DOHH2 (cell line): ENCODE data around the gene AP4B1.

ENCODE experiments used
- H3F3A ChIP-seq: fragments of 200-600 bp; sonication (generic), shearing (Covaris generic); 2 replicates; pipeline ENCODE4 v1.6.0; 2016; ENCODE audit warnings: antibody characterized with exemption, mild to moderate bottlenecking; ENCODE audit not compliant: control insufficient read depth, insufficient read depth
- H3K27ac ChIP-seq: fragments of 200-600 bp; sonication (generic); 2 replicates; pipeline ENCODE4 v1.5.1; 2014; ENCODE audit warnings: low read depth, mild to moderate bottlenecking, low read length, moderate library complexity
- H3K27me3 ChIP-seq: fragments of 200-600 bp; sonication (generic); 2 replicates; pipeline ENCODE4 v1.6.1; 2014; ENCODE audit warnings: mild to moderate bottlenecking, low read length, mixed read lengths; ENCODE audit not compliant: control insufficient read depth
- H3K36me3 ChIP-seq: fragments of 200-600 bp; sonication (generic); 2 replicates; pipeline ENCODE4 v1.6.1; 2014; ENCODE audit warnings: mild to moderate bottlenecking, low read length, moderate library complexity, mixed read lengths; ENCODE audit not compliant: control insufficient read depth
- H3K4me1 ChIP-seq: fragments of 200-600 bp; sonication (generic); 2 replicates; pipeline ENCODE4 v1.6.1; 2014; ENCODE audit warnings: mild to moderate bottlenecking, low read length, mixed read lengths; ENCODE audit not compliant: control insufficient read depth
- H3K4me2 ChIP-seq: fragments of 200-600 bp; sonication (generic); 2 replicates; pipeline ENCODE4 v1.6.0; 2014; ENCODE audit warnings: mild to moderate bottlenecking, low read length, moderate library complexity
- H3K4me3 ChIP-seq: fragments of 200-600 bp; sonication (generic); 2 replicates; pipeline ENCODE4 v1.5.1; 2014; ENCODE audit warnings: mild to moderate bottlenecking, low read length, mixed read lengths
- H3K79me2 ChIP-seq: fragments of 200-600 bp; sonication (generic); 2 replicates; pipeline ENCODE4 v1.6.1; 2014; ENCODE audit warnings: mild to moderate bottlenecking, low read length, mixed read lengths; ENCODE audit not compliant: control insufficient read depth
- H3K9me2 ChIP-seq: fragments of 200-600 bp; sonication (generic); replicated peaks from 2 replicates; pipeline ENCODE4 v1.6.1; 2014; ENCODE audit warnings: mild to moderate bottlenecking, low read length, mixed read lengths; ENCODE audit not compliant: control insufficient read depth
- H3K9me3 ChIP-seq: fragments of 200-600 bp; sonication (generic); 2 replicates; pipeline ENCODE4 v1.6.1; 2014; ENCODE audit warnings: antibody characterized with exemption, low read length, mixed read lengths; ENCODE audit not compliant: control insufficient read depth, insufficient read depth
- H4K20me1 ChIP-seq: fragments of 200-600 bp; sonication (generic); 2 replicates; pipeline ENCODE4 v1.6.0; 2014; ENCODE audit warnings: low read depth, mild to moderate bottlenecking, antibody characterized with exemption, low read length, moderate library complexity; ENCODE audit not compliant: control insufficient read depth, insufficient read depth
- CTCF ChIP-seq: fragments of 200-600 bp; sonication (generic); IDR thresholded peaks from one replicate; pipeline ENCODE4 v1.5.1; 2014; ENCODE audit warnings: antibody characterized with exemption, mild to moderate bottlenecking, low read depth, low read length; ENCODE audit not compliant: poor library complexity, severe bottlenecking
- EZH2phosphoT487 ChIP-seq: fragments of 200-600 bp; sonication (generic); IDR thresholded peaks from 2 replicates; pipeline ENCODE4 v1.6.1; 2017; ENCODE audit warnings: borderline replicate concordance, mild to moderate bottlenecking, antibody characterized with exemption, low read length, moderate library complexity, mixed read lengths

Gene AP4B1

GRCh38 chr1:113898241-113898814 lies 6.3 kb downstream of the AP4B1 start:
- peaks cover 12% of the 10 kb centered on the region for H3K4me1 ChIP-seq
- peaks cover 93% of the 10 kb centered on the region for H3K36me3 ChIP-seq
- no peak overlapping the region for H3K4me2 ChIP-seq

GRCh38 chr1:113895961-113896360 lies 8.6 kb downstream of the AP4B1 start:
- H3K79me2 ChIP-seq, result no peaks in the 10 kb centered on the region
- peaks cover 70% of the 10 kb centered on the region for H3K36me3 ChIP-seq
- no peak overlapping the region for H3K4me2 ChIP-seq
- no peaks in the 10 kb centered on the region for H3K9me2 ChIP-seq
- no peaks in the 10 kb centered on the region; the same call in 1 of the 2 replicates for H3F3A ChIP-seq
- no peak overlapping the region for H3K4me3 ChIP-seq
- no peaks in the 10 kb centered on the region for H4K20me1 ChIP-seq
- no peaks in the 10 kb centered on the region for H3K27me3 ChIP-seq
- H3K9me3 ChIP-seq, result no peaks in the 10 kb centered on the region
- TF ChIP-seq EZH2phosphoT487 (no peak), CTCF (no peak)
- H3K4me1 ChIP-seq, result peaks cover under 1% of the 10 kb centered on the region; the same call in 1 of the 2 replicates
- no peak overlapping the region for H3K27ac ChIP-seq

More at GRCh38 chr1:113898241-113898814, 6.3 kb downstream of the AP4B1 start:
- H4K20me1 ChIP-seq, result no peaks in the 10 kb centered on the region
- H3K4me3 ChIP-seq, result no peak overlapping the region
- H3K9me3 ChIP-seq, result no peaks in the 10 kb centered on the region
- H3K27ac ChIP-seq, result no peak overlapping the region
- H3K27me3 ChIP-seq, result no peaks in the 10 kb centered on the region
- H3K9me2 ChIP-seq, result no peaks in the 10 kb centered on the region
- H3K79me2 ChIP-seq, result peaks cover 22% of the 10 kb centered on the region
- H3F3A ChIP-seq, result no peaks in the 10 kb centered on the region; the same call in 1 of the 2 replicates
- TF ChIP-seq EZH2phosphoT487 (no peak), CTCF (no peak)

GRCh38 chr1:113895098-113895497 lies 9.5 kb downstream of the AP4B1 start:
- no peak overlapping the region for H3K4me3 ChIP-seq
- H3K4me1 ChIP-seq, result peaks cover 3% of the 10 kb centered on the region; the same call in 1 of the 2 replicates
- no peaks in the 10 kb centered on the region for H3K9me2 ChIP-seq
- H3K27ac ChIP-seq, result no peak overlapping the region
- no peak for TF ChIP-seq CTCF
- TF ChIP-seq EZH2phosphoT487, result no peak
- H3K79me2 ChIP-seq, result no peaks in the 10 kb centered on the region
- no peak overlapping the region for H3K4me2 ChIP-seq
- H3K36me3 ChIP-seq, result peaks cover 64% of the 10 kb centered on the region
- H3K27me3 ChIP-seq, result no peaks in the 10 kb centered on the region
- H4K20me1 ChIP-seq, result no peaks in the 10 kb centered on the region
- H3K9me3 ChIP-seq, result no peaks in the 10 kb centered on the region
- H3F3A ChIP-seq, result no peaks in the 10 kb centered on the region; the same call in 1 of the 2 replicates
